Activated naive CD4-positive, alpha-beta T cell (primary cell): Measurements from ENCODE around the gene PCSK5.
"Not testable (repeated sequence)": the region's sequence is repeated elsewhere in the genome, so short reads cannot be mapped to it uniquely, and the experiment has no call there.

ENCODE experiments used
- DNase-seq, 4 experiments: peaks; one replicate each; lab custom pipeline; 2025; lab: John Stamatoyannopoulos, UW

Gene PCSK5

DNA sequence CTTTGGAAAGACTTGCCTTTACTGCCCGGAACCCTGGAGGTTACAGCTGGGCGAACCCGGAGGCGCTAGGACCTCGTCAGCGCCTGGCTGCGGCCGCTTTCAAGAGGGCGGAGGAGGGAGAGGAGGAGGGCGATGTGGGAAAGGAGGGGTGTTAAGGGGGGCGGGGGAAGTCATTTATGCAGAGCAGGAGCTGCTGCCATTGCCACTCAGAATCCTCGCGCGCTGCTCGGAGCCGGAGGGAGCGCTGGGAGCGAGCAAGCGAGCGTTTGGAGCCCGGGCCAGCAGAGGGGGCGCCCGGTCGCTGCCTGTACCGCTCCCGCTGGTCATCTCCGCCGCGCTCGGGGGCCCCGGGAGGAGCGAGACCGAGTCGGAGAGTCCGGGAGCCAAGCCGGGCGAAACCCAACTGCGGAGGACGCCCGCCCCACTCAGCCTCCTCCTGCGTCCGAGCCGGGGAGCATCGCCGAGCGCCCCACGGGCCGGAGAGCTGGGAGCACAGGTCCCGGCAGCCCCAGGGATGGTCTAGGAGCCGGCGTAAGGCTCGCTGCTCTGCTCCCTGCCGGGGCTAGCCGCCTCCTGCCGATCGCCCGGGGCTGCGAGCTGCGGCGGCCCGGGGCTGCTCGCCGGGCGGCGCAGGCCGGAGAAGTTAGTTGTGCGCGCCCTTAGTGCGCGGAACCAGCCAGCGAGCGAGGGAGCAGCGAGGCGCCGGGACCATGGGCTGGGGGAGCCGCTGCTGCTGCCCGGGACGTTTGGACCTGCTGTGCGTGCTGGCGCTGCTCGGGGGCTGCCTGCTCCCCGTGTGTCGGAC, at the start of gene PCSK5:
Gene PCSK5, plus strand, starts transcription at position 202 of the 805 bp plus-strand sequence. Its CDS starts 509 bp downstream, at position 711.
- peak; percentile 39 to 81 (median 65) for DNase-seq

DNA sequence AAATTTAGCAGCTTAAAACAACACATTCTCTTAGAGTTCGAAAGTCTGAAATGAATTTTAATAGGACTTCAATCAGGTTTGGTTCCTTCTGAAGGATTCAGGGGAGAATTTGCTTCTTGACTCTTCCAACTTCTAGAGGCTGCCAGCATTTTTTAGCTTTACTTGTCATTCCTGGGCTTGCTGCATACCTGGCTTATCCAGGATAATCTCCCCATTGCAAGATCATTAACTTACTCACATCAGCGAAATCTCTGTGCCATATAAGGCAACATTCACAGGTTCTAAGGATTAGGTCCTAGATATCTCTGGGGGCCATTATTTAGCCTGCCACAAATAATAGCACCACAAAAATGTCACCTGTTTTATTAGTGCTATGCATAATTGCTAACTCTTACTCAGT, 46.2 kb upstream of the PCSK5 start:
- no peak for DNase-seq

DNA sequence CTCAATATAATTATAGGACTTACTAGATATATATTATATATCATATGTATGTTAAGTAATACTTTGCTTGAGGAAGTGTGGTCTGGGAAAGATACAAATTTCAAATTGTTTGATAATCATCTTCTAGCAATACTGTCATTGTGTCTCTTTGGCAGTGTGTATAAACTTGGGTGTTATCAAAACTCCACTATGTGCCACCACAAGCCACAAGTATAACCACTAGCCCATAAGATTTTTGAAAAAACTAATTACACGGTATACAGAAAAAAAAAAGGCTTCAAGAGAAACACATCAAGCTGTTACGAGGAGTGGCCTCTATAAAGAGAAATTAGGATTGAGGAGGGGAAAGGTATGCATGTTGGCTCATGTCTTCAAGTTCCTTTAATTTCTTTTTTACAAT, 44.7 kb upstream of the PCSK5 start:
- no peak for DNase-seq

DNA sequence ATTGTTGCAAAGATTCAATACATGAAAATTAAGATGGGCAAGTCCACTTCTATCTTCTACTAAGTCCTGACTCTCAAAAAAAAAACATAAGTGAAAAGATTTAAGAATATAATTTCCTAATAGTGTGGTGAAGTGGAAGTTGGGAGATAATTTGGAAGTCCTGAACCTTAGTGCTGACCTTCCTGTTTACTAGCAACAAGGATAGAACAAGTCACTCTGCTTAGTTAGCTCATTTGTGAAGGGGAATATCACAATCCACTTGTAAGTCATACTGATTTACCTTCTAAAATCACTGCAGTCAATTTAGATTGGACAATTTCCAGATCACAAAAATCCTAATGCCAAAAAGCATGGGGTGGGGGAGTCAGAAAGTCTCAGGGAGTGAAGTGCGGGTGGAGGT, 43.4 kb upstream of the PCSK5 start:
- no peak for DNase-seq

DNA sequence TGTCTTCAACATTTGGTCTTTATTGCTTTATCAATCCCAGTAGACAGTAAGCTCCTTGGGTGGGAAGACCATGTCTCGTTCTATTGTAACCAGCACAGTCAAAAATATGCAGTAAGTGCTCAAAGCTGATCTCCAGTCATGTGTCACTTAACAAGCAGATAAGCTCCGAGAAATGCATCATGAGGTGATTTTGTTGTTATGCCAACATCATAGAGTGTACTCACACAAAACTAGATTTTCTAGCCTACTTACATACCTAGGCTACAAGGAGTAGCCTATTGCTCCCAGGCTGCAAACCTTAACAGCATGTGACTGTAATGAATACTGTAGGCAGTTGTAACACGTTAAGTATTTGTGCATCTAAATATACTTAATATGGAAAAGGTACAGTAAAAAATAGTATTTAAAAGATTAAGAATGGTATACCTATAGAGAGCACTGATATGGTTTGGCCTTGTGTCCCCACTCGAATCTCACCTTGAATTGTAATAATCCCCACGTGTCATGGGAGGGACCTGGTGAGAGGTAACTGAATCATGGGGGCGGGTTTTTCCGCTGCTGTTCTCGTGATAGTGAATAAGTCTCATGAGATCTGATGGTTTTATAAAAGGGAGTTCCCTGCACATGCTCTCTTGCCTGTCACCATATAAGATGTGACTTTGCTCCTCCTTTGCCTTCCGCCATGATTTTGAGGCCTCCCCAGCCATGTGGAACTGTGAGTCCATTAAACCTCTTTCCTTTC, 39.8 kb upstream of the PCSK5 start:
- DNase-seq, result no peak

DNA sequence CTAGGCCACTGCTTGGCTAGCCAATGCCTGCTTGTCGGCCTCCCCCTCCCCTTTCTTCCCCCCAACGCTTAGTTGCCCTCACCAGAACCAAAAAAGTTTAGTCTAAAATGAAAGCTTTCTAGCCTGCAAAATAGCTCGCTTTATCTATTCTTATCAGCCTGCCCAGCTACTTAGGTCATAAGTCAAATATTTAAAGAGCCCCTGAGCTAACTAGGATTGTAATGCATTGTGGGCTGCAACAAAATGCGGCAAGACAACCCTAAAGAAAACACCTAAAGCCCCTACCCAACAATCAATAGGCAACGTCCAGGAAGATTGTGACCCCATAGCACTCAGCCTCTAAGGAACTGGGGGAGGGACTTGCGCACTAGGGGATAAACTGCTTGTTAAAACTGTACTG, 38.6 kb upstream of the PCSK5 start:
- no peak for DNase-seq

DNA sequence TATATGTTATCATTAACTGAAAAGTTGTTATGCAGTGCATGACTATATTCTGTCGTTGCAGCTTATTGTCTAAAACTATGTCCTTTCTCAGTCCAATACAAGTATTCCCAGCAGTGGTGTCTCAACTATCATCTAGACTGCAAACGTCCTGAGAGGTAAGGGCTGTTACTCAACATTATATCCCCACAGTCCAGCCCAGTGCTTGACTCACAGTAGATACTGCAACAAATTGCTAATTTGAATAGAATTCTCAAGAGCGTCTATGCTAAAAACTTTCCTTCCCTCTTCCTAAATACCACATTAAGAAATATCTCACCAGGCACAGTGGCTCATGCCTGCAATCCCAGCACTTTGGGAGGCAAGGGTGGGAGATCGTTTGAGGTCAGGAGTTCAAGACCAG, 37.7 kb upstream of the PCSK5 start:
- DNase-seq, result no peak

DNA sequence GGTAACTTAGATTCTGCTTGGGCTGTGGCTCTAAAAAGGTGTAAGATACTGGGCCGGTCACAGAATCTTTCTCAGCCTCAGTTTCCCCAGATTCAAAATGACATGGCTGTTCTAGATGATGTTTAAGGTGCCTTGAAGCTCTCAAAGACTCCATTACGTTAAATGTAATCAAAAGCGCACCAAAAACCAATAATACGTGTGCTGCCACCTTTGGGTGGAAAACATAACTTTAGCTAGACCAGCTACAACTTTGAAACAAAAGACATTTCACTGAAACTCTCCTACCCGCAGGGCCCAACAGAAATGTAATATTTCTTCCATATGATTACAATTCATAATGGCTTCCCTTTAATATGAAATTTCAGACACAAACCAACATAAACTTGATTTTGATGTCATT, 35.0 kb upstream of the PCSK5 start:
- no peak for DNase-seq

DNA sequence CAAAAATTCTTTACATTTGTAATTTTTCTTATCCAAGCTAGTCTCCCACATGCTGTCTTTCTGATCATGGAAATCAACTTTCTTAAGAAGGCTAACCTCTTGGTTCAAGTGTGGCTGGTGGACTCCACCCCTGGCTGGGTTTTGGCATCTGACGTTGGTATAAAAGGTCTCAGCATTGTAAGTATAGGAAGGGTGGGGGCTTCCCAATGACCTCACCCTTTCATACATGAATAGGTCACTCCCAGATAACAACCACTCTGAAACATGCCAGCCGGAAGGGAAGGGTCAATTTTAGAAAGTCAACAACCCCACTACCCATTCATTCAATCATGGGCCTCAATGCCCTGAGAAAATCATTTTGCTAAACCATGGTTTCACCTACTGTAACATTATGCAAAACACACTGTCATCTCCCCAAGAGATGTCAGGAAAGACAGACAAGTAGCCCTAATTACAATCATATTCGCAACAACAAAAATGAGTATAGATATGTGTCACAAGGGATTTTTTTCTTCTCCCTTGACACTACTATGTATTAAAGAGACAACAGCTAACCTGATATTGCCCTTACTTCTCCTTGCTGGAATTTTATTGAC, 31.9 kb upstream of the PCSK5 start:
- DNase-seq, result no peak

DNA sequence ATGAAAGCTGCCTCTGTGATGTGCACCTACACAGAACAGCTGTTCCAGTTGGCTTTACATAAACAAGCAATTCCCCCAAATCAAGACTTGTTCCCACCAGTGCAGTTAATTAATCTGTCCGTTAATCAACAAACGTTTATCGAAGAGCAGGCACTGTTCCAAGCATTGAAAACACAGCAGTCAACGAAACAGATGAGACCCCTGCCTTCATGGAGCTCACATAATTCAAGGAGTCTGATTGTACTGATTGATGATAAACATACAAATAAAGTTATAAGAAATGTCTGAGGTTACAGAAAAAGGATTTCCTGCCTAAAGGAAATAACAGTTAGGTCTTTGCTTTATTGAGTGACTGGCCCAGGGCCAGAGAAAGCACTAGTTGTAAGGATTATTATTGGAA, 26.2 kb upstream of the PCSK5 start:
- DNase-seq, result no peak

DNA sequence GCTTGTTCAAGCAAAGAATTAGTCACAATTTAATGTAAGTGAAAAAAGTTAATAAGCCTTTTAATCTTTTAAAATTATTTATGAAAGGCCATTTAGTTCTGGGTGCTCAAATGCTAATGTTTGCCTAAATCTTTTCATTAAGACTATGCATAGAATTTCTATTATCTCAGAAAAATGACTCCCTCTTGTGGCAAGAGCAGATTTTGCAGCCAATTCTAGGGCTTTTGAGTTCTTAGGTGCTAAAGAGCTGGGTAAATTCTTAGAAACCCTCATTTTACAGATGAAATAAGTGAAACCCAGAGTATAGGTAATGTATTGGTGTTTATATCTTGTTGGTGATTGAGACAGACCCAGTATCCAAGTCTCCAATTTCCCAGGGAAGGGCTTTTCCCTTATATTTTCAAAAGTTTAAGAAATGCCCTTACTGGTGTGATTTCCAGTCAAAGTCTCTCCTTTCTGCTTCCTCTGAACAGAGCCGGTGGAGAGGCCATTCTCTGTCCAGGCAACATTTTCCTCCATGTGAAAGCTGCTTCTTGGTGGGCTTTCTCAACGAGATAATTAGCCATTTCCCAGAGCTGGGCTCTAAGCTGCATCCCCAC, 24.1 kb upstream of the PCSK5 start:
- DNase-seq, result no peak

DNA sequence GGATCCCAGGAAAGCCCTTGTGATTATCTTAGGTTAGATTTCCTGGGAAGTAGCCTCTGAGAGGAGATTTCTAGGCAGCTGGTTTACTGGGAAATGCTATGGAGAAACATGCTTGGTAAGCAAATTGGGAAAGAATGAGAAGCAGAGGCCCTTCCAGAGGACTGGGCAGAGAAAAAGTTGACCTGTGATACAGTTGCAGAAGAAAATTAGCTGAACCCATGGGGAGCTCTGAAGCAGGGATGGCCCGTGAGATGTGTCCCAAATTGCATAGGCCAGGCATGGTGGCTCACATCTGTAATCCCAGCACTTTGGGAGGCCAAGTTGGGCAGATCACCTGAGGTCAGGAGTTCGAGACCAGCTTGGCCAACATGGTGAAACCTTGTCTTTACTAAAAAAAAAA, 21.9 kb upstream of the PCSK5 start:
- DNase-seq, result not testable (repeated sequence)

DNA sequence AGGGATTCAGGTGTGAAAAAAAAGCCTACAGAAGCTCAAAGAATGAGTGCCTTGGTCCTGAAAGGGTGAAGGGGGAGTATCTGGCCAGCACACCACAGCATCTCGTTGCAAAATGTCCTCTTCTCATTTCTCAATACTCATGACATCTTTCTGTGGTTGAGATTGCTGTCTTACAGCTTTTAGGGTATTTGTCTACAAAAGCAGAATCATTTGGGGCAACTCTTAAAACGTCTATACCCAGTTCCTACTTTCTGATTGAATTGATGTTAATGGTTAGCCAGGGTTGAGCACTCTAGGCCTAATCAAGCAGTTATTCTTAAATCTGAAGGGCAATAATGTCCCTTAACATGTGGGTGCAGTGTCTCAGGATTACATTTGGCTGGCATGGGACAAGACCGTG, 21.2 kb upstream of the PCSK5 start:
- no peak for DNase-seq

DNA sequence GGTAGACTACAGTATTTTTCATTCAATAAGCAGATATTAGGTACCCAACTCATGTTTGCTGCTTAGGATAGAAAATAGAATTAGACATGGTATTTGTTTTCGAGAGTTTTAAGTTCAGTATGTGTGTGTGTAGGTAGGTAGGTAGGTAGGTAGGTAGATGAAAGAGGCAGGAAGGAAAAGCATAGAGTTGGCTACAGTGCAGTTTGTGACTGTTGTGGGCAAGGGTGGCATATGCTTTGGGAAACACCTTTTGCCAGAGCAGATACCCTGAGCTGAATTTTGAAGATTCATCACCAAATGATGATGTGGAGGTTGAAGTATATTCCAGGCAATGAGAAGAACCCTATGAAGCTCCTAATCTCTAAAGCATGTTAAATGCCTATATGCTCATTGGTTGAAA, 20.0 kb upstream of the PCSK5 start:
- no peak for DNase-seq

DNA sequence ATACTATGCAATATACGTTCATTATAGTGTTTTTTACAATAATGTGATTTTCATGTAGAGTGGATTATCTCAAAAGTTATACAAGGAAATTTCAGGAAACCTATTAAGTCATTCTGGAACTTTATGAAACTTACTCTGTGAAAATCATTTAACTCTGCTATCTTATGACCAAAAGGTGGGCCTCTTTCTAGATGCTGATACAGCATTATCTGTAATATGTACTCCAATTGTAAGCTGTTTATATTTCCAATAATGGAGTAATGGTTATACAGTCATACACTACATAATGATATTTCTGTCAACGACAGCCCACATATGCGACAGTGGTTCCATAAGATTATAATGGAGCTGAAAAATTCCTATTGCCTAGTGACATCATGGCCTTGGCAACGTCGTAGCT, 18.8 kb upstream of the PCSK5 start:
- no peak for DNase-seq

DNA sequence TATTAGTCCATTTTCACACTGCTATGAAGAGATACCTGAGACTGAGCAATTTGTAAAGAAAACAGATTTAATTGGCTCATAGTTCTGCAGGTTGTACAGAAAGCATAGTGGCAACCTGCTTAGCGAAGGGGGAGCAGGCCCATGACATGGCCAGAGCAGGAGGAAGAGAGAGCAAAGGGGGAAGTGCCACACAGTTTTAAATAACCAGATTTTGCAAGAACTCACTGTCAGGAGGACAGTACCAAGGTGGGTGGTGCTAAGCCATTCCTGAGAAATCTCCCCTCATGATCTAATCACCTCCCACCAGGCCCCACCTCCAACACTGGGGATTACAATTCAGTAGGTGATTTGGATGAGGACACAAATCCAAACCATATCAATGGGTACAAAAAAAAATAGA, 16.8 kb upstream of the PCSK5 start:
- DNase-seq, result no peak

DNA sequence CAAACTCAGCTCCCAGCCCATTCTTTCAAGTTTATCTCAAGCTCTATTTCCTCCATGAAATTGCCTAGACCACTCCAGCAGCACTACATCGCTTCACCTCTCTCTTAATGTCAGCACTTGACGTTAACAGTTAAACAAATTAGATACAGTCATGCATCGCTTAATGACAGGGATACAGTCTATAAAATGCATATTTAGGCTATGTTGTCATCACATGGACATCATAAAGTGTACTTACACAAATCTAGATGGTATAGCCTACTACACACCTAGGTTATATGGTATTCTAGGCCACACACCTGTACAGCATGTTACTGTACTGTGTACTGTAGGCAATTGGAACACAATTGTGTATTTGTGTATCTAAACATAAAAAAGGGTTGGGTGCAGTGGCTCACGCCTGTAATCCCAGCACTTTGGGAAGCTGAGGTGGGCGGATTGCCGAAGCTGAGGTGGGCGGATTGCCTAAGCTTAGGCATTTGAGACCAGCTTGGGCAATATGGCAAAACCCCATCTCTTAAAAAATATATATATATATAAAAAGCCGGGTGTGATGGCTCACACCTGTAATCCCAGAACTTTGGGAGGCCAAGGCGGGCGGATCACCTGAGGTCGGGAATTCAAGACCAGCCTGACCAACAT, 13.4 kb upstream of the PCSK5 start:
- DNase-seq, result no peak

DNA sequence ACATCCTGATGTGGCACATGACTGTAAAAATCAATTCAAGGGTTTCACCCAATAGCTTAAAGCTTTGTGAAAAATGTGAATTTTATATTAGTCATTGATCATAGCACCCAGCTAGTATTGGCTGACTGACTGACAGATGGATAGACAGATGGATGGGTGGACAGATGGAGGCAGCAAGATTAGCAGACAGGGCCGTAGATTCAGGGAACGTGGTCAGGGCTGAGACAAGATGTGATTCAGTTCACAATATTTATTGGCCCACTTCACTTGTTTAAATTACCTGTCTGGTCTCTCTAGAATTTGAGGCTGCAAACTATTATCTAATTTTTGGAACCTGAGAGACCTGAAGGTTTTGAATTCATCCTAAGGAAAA, 12.0 kb upstream of the PCSK5 start:
- no peak for DNase-seq

DNA sequence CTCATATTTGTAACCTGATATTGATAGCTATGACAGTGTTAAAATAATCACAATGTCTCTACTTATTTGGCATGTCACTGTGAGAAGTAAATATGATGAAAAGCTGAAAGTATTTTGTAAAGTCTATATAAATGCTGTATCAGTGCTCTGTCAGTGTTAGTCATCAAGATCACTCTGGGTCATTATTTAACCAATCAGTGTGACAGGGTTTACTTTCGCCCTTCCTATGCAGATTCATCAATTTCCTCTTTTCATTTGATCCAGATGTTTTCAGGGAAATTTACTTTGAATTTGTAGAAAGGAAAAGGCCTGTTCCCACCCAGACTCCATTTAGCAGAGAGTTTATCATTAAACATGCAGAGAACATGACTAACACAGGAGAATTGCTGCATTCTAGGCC, 9.9 kb upstream of the PCSK5 start:
- DNase-seq, result no peak

DNA sequence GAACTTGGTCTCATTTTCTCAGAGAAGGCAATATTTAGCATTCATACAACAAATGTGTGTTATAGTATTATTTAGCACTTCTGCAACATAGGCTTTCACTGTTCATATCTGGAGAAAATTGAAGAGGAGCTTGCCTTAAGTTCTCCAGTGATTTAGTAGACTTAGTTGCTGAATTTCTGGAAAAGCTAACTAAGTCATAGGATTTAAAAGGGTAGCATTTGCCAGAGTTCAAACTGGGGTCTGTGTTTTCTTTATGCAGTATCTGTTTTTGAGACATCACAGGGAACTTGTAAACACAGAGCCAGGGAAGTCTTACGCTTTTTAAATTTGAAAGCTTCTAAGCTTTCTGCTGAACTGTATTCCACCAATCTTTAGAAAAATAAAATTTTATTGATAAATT, 8.7 kb upstream of the PCSK5 start:
- no peak for DNase-seq

DNA sequence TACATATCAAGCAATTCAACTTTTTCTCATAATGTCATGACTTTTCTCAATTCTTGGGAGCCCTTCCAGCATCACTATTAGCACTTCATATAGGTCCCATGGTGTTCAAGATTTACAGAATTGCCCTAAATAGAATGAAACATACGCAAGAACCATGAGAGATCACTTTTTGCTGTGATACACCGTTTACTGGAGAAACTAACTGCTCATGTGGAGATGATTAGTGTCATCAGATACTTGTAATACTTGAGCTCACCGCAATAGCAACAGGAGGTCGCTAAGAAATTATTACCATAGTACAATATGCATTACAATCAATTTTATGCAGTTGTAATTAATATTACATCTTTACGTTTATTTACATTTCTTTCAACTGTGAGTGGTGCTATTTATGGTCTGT, 4.8 kb upstream of the PCSK5 start:
- no peak for DNase-seq

DNA sequence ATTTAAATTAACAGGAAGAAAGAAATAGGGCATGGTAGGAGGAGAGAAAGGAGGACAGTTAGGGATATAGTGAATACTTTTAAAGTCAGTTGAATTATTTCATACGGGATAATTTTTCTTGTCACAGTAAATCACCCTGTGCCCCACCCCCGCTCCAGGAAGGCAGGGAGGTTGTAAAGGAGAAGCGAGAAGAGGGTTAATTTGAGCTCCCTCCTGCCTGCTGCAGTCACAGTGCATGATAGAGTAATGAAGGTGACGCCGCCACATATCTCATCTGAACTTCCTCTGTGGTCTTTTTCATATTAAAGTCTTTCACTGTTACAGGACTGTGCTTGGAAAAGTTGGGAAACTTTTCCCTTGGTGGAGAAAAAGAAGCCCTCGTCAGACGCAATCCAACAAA, 896 bp upstream of the PCSK5 start:
- DNase-seq, result no peak
